NCI-H1417 treated with DMSO at 0.1 percent for 48 hours (cell line): Measurements from ENCODE around the gene SGCE.

Experiments
- DNase-seq: peaks from one replicate; lab custom pipeline; 2025; lab: John Stamatoyannopoulos, UW

SGCE gene

DNA sequence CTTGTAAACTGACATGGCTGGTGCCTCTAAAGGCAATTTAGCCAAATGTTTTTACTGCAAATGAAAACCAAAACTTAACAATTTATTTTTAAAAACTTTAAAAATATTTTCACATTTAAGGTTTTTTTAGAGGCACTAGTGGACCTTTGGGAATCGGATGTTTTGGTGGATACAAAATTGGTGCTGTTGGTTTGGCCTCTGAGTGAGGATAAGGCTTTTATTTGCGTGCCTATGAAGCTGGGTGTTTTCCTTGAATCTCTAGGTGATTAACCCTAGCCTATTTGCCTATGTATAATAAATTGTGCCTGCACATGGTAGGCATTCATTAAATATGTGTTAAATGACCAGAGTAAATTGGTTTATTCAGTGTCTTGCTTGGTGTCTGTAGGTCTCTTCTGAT lies 2.9 kb upstream of the SGCE start:
- DNase-seq, result no peak

DNA sequence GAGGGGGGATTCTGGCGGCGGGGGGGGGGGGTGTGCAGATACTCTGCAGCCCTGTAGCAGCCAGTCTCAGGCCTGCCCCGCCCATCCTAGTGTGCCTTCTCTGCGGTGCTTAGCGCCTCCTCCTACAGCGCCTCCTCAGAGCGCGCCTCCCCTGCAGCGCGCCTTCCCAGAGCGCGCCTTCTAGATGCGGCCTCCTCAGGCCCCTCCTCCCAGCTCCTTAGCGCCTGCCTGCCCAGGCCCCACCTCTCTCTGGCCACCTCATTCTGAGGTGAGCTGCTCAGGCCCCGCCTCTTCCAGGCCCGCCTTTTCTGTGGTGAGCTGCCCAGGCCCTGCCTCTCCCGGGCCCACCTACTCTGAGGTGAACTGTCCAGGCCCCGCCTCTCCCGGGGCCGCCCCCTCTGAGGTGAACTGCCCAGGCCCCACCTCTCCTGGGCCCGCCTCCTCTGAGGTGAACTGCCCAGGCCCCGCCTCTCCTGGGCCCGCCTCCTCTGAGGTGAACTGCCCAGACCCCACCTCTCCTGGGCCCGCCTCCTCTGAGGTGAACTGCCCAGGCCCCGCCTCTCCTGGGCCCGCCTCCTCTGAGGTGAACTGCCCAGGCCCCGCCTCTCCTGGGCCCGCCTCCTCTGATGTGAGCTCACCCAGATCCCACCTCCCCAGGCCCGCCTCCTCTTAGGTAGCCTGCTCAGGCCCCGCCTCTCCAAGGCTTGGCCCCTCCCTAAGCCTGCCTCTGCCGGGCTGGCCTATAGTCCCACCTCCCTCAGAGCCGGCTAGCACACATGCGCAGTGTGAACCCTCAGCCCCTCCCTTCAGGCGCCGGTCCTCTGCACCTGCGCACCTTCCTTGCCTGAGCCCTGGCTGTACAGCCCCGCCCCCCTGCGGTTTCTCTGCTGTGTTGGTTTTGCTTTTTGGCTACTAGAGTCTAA lies 2.1 kb upstream of the SGCE start:
- peak; percentile 89 for DNase-seq

DNA sequence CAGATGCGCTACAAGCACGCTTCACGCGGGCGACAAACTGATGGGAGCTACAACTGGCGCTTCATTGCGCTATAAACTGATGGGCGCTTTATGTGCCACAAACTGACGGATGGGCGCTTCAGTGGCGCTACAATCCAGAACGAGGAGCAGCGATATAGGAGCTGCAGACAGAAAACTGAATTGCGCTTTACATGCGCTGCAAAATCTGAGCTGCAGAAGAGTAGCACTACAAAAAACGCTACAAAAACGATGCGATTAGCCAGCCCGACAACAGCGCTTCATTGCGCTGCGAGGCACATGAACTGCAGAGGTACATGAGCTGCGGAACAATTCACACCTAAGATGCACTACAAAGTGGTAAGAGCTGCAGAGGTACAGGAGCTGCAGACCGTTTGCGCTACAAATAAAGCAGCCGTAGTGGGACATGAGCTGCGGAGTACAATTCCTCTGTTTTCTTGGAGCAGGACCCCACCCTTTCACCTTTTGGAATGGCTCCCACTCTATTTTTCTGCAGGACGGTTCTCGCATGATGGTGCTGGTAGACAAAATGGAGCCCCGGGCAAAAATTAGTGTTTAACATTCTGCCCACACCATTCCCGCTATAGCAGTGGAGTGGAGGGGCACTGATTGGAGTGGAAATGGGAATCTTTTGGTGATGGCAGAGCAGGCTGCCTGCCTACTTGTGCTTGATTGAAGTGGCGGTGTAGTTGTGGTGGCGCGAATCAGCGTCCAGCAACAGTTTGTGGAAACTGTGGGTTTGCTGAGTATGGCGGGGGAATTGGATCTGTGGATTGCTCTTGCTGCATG lies 1.2 kb upstream of the SGCE start:
- no peak for DNase-seq

DNA sequence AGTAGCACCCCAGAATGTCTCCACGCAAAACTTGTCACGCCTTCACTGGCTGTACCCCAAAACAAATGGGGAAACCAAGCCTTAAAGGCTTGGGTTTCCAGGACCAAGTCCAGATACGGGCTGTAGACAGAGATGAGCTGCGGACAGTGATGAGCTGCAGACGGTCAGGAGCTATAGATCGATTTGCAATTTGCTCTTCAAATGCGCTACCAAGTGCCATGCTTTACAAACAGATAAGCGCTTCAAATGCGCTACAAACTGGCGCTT lies 658 bp upstream of the SGCE start:
- DNase-seq, result no peak

DNA sequence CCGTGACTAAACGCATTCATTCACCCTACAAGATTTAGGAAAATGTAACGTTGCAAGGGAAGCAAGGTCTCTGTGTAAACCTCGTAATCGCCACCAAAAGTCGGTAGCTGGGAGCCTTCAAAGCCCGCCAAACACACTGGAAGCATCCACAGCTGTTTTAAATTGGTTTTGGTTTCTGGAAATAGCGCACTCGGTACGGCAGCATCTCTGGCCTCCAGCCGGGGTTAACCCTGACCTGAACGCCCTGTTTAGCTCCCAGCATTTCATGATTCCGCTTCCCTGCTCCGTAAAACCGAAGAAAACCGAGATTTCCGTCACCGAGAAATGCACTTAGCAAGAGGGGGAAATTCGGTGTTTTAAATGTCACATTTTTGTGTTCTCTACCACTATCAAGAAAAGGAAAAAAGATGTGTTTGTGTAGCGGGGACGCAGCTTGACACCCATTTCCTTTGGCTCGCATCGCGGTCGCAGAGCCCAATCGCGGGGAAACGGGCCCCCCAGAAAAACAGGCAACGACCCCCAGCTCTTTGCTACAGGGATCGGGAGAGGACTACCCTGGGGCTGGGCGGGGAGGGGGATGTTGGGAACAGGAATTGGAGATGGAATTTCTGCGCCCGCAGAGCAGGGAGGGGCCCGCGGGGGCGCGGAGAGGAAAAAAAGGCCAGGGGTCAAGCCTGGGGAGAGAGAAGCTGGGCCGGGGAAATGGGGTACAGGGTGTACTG lies 646 bp downstream of the SGCE start:
- no peak for DNase-seq

DNA sequence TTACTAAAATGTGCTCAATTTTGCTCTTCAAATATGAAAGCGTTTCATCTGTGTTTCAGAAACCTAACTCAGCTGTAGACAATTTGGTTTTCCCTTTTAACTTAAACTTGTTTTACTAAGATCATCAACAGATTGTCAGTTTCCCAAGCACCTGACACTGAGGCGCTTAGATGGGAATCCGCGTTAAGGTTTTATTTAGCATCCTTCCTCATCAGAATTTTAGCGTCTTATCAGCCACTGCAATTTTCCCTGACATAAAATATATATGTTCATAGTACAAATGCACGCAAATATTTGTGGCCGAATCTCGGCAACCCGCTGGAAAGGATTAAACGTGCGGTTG lies 1.2 kb downstream of the SGCE start:
- DNase-seq, result no peak

DNA sequence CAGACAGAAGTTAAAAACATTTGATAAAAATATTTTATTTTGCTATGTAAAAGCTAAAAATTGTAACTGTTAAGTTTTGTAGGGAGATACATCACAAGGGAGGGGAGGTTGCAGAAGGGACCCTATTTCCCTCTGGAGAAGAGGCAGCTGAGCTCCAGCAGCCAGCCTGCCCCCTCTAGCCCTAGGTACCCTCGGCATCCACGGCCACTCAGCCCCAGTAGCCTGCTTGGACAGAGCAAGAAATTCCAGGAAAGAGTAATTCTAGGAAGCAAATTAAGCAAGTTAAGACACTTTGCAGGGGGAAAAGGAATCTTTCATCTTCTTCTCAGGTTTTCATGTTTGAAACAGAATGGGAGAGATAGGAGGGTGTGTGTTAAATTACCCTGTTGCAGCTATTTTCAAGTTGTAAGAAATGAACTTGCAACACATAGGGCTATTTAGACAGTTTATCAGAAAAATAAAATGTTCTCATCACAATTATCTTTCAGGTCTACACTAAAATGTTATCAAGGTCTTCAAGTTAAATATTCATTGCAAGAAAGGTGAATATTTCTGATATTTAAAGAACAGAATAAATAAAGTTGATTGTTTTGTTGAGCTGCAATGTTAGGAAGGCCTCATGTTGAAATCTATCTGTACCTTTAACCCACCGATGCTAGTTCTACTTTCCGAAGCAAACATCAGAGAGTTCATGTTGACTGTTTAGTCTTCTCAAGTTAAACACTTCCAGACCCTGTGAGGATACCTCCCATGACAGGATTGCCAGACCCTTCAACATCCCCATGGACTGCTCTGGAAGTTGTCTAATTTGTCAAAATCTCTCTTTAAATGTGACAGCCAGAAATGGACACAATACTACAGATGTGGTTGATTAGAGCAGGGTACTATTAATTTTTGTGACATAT lies 5.5 kb downstream of the SGCE start:
- DNase-seq, result no peak

DNA sequence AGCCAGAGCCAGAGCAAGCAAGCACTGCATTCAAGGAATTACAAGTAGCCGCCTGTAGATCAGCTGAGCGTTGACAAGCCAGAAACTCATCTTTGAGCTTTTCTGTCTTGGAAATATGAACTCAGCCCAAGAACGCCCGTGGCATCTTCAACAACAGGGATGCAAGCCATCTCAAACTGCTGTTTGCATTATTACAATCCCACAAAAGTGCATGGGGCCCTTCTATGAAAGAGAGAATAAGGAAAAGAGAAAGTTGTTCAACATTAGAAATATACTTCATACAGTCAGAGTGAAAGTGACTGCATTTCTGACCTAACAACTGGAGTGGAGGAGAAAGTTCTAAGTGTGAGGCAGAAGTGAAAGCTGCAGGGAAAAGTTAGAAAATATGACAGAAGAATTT lies 6.5 kb downstream of the SGCE start:
- DNase-seq, result no peak

DNA sequence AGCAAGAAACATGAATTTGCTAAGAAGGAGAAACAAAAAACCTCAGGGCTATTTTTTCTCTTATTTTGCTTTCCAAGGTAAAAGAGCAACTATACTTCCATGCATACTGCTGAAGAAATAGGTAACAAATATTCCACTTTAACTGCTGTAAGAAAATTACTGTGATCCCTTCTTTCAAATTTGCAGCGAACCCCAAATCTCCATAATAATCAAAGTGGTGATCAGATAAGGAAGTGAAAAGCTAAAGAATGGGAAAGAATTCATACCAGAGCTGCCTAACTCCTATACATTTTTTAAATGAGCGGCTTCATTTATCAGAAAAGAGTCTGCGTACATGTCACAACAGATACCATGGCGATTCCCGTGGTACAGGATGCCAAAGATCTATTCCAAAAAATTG lies 7.2 kb downstream of the SGCE start:
- DNase-seq, result no peak

DNA sequence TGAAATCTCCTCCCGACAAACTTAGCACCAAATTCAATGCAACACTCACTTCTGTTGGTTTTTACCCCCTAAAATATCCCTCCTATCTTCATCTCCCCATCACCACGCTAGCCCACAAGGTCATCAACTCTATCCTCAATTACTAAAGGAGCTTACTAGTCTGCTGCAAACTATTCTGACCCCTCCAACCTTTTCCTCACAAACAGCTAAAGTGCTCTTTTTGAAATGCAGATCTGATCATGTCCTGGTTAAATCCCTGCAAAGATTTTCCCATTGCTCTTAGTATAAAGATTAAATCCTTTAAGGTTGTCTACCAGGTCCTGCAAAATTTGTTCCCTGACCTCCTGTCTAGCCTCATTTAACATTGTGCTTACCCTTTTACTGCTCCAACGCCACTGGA lies 8.6 kb downstream of the SGCE start:
- no peak for DNase-seq

DNA sequence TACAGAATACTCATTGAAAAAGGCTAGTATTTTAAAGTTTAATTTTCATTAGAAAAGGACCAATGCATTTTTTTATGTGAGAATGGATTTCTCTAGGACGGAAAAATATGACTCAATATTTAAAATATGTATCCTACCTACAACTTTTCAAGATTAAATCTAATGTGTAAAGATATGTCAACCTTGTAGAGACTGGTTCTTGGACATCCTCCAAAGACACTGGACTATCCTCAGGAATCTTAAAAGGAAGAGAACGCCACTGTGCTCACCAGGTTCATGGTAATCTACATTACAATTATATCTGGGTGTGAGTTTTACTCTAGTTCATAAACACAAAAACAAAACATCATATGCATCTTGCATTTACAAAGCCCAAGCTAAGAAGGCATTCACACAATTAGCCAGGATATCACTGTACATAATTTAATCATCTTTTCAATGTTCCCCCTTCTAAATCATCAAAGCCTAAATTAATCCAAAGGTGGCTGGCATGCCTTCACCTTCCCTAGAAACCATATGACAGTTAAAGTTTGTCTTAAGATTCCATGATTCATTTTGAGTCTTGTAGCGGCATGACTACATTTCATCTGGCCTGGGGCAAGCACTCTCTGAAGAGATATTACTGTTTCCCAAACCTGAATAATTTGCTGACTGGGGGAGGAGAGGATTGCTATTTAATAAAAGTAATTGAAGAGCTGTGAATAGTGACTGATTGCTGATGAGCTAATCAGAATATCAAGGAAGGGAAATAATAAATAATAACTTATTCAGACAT lies 12.0 kb downstream of the SGCE start:
- no peak for DNase-seq

DNA sequence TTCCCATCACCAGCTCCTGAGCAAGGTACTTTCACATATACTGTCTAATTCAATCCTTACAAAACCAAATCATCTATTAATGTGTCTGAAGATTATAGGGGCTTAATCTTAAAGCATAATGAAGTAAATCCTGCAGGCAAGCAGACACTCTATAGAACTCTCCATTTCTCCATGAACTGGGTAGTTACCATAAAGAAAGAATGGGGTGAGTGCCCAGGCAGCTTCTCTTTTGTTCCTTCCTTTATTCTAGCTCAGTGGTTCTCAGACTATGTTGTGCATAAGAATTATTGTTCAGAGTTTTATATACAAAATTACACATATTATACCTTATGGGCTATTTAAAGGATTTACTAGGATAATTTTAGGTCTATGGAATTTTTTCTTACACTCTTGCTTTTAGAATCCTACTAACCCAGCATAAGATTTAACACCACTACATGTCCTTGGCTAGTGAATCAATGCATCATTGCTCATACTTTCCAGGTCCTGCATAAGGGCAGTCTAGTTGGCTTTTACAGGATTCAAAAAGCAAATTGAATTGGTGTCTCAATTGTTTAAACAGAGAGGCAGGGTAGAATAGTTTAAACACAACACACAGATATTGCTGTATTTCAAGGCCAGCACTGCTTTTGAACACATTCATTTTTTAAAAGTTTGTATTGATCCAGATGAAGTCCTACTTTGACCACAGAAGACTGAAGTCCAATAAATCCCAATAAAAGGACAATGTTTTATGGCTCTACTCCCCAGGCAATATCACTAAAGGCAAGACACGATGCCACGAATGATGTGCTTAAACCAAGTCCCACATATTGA lies 12.9 kb downstream of the SGCE start:
- no peak for DNase-seq

DNA sequence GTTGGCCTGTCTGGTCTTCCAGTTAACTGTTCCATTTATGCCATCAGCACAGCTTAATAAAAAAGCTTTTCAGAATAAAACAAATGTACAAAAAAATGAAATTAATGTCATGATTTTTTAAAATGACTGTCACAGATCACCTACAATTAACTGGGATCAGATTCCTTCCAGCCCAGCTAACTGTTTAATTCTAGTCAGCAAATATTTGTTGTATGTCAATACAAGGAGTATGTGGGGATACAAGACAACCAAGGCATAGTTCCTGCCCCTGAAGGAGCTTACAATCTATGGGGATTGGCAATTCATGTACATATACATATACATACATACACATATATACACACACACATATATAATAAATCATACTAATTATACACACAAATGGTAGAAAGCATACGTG lies 16.5 kb downstream of the SGCE start:
- DNase-seq, result no peak

DNA sequence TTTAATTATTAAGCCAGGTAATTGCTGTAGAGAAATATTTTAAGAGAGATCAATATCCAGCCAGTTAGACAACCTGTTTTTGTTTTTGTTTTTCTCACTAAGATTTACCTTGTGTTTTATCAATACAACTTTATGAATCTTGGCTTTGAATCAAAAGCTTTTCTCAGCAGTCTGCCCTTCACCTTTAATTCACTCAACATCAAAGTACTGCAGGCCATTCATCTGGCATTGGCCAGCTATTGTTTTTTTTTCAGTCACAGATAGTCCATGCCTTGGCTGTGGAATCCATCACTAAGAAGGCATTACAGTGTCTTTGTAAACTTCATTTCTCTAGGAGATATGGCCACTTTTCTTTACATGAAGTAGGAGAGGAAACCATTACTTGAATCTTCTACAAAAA lies 20.2 kb downstream of the SGCE start:
- no peak for DNase-seq

DNA sequence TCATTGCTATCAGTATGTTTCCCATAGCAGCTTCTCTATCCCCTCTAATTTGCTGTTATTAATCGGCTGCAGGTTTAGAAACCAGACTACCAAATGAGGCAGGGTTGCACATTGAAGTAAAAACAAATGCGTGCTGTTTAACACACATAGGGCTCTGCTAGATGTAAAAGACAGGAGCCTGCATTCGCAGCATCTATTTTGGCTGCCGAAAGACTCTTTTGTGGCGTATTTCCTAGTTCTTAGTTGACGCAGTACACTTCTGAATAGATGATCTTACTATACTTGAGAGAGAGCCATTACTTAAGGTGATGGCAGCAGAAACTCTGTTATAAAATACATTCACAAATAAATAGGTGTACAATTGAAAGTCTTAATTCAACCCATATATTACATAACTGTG lies 21.4 kb downstream of the SGCE start:
- no peak for DNase-seq

DNA sequence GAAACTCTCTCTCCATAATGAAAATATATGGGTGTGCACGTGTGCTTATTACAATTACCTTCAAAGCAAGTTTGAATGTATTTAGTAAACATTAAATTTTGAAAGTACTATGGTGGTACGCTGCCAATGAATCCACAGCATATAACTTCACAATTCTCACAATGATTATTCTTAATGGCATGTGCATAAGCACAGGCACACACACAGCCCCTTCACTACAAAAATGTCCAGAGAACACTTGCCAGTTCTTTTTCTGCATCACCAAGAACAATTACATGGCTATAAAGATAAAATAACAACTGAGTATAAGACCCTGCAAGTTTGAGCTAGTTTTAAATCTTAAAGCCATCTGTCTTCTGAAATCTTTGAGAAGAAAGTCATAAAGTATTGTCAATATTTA lies 22.2 kb downstream of the SGCE start:
- DNase-seq, result no peak

DNA sequence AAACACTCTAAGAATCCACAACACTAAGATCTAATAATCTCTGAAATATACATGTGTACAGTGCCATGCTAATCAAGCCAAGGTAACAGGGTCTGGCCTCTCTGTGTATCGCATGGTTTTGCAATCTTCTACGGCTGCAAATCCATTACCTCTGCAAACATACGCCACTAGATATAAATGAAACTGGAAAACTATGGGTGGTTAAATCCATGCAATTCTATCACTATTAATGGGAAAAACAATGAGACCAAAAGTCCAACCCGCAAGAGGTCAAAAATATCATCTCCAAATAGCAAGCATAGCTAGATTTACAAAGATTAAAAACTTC lies 23.0 kb downstream of the SGCE start:
- no peak for DNase-seq

DNA sequence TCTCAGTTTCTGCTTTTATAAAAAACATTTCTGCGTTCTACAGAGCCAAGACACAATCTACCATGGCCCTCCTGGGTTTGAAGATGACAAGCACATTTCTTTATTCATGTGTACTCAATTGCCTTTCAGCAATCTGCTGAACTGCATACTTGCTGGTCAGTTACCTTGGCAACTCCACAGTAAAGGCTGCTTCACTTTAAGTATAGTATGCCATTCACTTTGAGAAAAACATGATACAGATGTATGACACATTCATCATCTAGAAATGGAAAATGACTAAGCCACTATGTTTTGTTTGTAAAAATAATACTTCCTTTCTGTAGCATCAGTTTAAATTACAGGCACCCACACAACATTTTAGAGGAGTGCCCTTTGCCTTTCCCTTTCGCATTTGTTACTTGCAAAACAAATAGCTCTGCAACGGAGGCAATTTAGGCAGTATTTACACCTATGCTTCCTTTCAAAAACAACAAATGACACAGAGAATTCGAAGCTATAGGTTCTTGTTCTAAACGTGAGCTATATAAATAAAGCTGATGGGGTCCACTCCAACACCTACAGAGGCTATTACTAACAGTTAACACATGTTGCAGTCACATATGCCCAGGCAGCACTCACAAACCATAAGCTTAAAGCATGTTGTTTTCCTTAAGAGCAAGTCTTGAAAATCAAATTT lies 23.5 kb downstream of the SGCE start:
- DNase-seq, result peak; percentile 61

DNA sequence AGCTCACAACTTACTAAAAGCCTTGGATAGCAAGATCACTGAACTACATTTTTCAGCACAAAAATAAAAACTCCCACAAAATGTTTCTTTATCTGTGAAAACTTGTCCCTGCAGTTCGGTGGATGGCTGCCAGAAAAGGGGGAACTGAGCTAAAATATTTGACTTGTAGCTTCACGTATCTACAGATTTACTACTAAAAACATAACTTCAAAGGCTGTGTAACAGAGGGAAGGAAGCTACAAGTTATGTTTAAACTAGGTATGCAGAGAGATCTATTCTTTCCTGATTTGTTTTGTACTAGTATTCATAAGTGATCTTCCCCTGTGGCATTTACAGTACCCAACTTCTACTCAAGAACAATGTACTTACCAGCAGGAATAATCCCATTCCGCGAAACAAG lies 25.1 kb downstream of the SGCE start:
- DNase-seq, result no peak

DNA sequence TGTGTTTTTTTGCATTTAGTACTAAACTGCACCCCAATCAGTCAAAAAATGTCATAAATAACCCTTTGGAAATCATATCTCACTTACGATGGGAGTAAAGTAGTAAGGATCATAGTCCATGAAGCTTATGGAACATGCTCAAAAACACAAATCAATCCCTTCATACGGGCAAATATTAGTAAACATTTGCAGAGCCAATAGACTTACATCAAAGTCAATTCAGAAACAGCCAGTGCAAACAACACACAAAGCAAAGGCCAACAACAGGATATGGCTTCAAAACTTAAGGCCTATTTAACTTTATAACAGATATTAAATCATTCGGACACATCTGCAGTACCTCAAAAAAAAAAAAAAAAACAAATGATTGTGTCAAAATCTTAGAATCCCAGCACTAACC lies 32.1 kb downstream of the SGCE start:
- no peak for DNase-seq
